ENCODE measurements around the gene GUK1.
"Not testable (repeated sequence)": the region's sequence is repeated elsewhere in the genome, so short reads cannot be mapped to it uniquely, and the experiment has no call there.

Gene GUK1

DNA sequence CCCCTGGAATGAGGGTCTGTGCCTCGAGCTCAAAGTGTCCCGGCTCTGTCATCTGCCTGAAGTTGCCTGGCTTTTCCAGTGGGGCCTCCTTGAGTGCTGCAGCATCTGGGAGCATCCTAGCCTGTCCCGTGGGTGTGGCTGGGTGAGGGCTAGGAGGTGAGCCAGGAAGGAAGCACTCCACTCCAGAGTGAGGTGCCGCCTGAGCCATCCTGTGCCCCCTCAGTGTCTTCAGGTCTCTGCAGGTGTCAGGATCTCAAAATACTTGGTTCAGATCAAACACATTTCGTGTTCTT is 37.0 kb downstream of the GUK1 start:
- DNase-seq (ENCODE audit: low spot score), result no peak

DNA sequence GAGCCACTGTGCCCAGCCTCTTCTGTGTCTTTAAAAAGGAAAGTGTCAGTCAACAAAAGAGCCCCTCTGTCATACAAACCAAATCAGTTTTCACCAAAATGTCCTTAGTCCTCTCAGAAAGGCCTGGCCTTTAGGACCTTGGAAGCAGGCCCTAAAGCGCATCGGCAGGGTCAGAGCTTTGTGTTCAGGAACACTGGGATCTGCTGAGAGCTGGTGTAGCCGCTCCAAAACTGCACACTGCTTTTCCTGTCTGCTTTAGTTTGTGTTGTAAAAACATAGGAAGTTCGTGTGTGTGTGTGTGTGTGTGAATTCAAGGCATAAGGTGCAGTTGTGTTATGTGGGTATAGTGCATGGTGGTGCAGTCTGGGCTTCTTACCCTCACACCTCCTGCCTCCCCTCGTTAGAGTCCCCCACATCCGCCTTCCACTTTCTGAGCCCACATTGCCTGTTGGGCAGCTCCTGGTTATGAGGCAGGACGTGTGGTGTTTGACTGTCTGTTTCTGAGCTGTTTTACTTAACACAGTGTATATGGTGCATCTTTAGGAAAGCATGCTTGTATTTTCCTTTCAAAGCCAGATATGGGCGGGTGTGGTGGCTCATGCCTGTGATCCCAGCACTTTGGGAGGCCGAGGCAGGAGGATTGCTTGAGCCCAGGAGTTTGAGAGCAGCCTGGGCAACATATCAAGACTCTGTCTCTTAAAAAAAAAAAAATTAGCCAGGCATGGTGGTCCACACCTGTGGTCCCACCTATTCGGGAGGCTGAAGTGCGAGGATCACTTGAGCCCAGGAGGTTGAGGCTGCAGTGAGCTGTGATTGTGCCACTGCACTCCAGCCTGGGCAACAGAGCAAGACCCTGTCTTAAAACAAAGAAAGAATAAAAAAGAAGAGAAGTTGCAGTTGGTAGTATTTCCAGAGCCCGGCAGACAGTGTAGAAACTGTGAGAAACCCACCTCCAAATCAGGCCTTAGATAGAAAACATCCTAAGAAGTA is 37.9 kb downstream of the GUK1 start:
- no peak for DNase-seq (ENCODE audit: low spot score)

DNA sequence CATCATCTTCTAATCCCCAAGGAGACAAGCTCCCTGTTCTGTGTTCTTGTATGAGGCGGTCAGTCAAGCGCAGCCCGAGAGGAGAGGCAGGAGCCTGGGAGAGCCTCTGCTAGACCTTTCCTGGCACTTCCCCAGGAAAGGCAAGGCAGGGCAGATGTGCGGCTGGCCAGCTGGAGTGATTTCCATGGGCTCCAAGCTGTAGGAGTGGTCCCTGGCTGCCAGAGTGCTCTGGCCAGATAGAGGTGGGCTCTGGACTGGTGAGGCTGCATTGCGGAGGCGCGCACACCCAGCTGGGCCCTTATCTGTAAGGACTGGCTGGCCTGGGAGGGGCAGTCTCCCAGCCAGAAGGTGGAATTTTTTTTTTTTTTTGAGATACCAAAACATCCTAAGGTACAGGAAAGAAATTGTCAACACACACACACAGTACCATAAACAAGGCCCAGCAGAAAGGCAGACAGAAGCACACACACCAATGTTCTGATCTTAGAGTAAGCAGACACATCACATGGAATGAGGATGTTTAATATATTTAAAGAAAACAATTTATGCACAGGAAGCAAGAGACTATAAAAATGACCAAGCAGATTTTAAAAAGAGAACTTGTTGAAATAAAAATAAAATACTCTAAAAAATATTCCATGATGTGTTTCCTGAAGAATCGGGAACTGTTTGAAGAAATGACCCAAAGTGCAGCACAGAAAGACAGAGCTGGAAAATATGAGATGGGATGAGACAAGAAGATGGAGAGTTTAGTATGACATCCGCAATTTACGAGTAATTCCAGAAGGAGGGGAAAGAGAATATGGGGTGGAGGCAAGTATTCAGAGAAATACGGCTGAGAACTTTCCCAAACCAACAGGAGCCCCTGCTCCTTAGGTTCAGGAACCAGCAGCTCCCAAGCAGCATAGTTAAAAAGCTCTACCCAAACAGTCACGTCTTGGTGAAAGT is 38.9 kb downstream of the GUK1 start:
- no peak for DNase-seq (ENCODE audit: low spot score)

DNA sequence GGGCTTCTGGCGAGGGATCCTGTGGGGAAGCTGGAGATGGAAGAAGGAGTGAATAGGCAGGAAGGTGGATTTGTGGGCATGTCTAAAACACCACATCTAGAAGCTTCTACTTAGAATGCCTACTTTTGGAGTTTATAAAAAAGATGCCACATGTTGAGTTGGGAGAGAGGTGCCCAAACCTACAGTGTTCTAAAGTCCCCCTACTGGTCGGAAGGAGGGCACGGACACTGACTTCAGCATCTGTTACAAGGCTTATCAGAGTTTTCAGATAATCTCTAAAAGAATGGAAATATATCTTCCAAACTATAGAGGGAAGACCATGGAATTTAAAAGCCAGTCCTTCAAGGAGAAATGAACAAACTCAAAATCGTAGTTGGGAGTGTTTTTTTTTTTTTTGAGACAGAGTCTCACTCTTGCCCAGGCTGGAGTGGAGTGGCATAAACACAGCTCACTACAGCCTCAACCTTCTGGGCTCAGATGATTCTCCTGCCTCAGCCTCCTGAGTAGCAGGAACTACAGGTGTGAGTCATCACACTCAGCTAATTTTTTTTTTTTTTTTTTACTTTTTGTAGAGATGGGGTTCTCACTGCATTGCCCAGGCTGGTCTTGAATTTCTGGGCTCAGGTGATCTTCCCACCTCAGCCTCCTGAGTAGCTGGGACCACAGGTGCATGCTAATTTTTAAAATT is 40.3 kb downstream of the GUK1 start:
- no peak for DNase-seq (ENCODE audit: low spot score)

DNA sequence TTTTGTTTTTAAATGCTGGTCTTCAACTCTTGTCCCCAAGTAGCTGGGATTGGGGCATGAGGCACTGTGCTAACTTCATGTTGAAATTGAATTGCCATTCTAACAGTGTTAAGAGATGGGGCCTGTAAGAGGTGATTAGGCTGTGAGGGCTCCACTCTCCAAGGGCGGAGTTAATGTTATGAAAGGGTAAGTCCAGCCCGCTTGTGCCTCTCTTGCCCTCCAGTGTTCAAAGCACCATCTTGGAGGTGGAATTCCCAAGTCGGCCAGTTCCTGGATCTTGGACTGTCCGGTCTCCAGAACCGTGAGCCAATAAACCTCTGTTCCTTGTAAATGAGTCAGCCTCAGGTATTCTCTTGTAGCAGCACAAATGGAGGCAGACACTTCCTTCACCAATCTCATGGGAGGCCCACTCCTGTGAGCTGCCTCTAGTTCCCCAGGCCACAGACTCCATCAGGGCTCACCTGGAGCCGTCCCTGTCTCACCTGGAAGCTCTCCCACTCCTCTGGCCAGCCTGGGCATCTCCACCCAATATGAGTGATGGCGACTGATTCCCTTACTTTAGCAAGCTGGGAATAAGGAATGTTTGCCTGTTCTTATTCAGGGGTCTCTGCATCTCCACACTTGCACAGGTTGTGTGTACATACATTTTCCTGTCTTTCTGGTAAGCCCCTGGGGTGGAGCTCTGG is 41.0 kb downstream of the GUK1 start:
- DNase-seq (ENCODE audit: low spot score), result no peak

DNA sequence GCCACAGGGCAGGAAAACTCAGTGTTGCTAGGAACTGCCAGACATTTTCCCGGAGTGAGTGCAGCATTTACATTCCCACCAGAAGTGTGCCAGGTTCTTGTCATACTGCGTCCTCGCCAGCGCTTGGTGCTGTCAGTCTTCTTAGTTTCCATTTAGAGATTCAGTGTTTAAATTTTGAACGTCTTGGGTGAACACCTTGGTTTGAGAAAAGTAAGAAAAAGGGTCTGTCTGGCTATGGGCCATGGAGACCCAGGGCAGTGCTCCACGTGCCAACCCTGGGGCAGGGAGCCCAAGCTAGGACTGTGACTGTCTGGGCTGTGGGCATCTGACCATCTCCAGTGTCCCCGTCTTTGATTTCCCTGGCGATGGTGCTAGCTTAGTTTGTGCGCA is 41.6 kb downstream of the GUK1 start:
- no peak for DNase-seq (ENCODE audit: low spot score)

DNA sequence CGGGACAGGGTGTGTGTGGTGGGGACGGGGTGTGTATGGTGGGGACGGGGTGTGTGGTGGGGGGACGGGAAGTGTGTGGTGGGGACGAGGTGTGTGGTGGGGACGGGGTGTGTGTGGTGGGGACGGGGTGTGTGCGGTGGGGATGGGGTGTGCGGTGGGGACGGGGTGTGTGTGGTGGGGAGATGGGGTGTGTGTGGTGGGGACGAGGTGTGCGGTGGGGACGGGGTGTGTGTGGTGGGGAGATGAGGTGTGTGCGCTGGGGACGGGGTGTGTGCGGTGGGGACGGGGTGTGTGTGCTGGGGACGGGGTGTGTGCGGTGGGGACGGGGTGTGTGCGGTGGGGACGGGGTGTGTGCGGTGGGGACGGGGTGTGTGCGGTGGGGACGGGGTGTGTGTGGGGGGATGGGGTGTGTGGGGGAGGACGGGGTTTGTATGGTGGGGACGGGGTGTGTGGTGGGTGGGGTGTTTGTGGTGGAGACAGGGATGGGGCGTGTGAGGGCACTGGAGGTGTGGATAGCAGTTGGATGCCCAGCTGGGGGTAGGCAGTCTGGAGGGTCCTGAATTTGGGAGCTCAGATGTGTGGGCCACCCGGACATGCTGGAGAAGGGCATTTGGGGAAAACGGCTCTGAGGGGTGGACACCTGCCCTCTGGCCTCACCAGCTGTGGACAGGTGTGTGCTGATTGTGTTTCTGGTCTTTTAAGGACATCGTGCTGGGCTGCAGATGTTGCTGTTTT is 42.4 kb downstream of the GUK1 start:
- no peak for DNase-seq (ENCODE audit: low spot score)

DNA sequence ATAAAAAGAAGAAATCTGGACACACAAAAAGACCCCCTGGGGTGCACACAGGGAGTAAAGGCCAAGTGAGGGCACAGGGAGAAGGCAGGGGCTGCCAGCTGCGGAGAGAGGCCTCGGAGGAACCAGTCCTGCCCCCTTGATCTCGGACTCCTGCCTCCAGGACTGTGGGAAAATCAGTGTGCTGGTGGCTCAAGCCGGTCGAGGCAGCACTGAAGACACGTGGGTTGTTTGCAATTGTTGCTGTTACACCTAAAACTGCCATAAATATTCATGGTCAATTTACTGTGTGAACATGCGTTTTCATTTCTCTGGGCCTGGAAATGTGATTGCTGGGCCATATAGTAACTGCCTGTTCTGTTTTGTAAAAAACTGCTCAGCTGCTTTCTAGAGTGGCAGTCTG is 44.1 kb downstream of the GUK1 start:
- no peak for DNase-seq (ENCODE audit: low spot score)

DNA sequence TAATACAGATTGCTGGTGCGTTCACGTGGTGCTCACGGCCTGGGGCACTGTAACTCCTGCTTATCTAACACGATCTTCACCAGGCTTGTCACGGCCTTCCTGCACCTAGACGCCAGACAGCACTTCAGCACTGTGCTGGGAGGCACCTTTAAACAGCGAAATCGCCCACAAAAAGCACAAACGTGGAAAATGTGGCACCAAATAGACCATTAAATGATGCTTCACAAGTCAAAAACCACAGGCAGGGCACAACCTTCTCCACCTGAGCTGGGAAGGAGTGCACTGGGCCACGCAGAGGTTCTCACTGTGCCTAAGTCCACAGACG is 45.5 kb downstream of the GUK1 start:
- no peak for DNase-seq (ENCODE audit: low spot score)

DNA sequence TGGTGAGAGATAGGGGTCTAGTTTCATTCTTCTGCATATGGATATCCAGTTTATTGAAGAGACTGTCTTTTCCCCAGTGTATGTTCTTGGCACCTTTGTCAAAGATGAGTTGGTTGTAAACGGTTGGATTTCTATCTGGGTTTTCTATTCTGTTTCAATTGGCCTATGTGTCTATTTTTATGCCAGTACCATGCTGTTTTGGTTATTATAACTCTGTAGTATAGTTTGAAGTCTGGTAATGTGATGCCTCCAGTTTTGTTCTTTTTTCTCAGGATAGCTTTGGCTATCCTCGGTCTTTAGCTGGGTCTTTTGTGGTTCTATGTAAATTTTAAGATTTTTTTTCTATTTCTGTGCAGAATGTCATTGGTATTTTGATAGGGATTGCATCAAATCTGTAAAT is 48.2 kb downstream of the GUK1 start:
- DNase-seq (ENCODE audit: low spot score), result not testable (repeated sequence)

DNA sequence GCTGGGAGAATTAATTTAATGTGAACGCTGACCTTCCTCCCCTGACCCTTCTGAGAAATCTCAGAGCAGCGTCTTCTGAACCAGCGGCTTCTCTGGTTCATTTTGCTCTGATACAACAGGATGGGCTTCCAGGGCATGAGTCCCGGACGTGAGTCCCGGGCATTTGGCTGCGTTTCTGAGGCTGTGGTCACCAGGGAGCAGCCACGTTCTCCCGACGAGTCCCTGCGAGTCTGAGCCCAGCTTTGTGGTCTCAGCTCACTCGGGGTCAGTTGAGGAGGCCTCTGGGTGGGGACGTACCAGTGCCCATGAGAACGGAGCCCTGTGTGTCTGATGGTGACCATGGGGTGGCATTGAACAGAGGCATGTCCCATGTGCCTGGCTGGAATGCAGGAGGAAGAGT is 50.1 kb downstream of the GUK1 start:
- no peak for DNase-seq (ENCODE audit: low spot score)

DNA sequence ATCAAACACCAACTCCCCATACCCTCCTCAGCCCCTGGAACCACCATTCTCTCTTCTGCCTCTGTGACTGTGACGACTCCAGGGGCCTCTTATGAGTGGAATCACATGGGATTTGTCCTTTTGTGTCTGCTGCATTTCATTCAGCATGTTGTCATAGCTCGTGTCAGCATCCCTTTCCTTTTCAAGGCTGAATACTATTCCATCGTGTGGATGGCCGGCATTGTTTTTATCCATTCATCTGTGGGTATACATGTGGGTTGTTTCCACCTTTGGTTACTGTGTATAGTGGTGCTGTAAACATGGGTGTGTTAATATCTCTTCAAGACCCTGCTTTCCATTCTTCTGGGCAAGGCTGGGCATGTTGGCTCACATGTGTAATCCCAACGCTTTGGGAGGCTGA is 50.7 kb downstream of the GUK1 start:
- DNase-seq (ENCODE audit: low spot score), result no peak

DNA sequence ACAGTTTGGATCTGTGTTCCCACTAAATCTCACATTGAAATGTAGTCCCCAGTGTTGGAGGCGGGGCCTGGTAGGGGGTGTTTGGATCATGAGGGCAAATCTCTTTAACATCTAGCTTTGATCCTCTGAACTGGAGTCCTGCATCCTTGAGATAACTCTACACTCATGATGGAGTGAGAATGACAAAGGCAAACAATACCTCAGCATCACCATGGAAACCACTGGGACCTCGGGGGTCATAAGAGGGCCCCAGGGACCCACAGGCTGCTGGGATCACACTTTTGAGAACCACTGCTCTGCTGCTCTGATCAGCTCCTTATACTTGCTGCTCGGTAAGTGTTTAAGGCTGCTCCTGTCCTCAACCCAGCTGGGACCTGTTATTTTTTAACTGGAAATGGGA is 54.4 kb downstream of the GUK1 start:
- no peak for DNase-seq (ENCODE audit: low spot score)

DNA sequence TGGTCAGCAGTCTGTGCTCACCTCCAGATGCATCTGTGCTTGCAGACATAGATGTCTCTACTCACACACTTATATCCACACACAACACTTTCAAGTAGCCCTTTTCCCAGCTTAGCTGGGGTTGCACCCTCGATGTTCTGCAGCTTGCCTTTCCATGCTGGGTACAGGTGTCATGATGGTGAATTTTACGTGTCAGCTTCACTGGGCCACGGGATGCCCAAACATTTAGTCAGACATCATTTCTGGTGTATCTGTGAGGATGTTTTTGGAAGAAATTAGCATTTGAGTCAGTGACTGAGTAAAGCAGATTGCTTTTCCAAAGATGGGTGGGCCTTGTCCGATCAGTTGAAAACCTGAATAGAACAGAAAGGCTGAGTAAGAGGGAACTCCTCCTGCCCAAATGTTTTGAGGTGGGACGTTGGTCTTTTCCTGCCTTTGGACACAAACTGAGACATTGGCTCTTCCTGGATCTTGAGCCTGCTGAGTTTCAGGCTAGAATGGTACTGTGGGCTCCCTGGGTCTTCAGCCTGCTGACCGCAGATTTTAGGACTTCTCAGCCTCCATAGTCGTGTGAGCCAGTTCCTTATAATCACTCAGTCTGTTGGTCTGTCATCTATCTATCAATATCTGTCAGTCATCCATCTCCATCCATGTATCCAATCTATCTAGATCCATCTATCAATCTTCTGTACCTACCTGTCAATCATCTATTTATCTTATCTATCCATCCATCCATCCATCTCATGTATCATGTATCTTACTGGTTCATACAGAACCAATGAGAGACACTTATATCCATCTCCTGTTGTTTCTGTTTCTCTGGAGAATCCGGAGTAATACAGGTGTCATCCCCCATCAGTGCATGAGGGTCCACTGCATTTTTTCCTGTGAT is 55.1 kb downstream of the GUK1 start:
- no peak for DNase-seq (ENCODE audit: low spot score)

DNA sequence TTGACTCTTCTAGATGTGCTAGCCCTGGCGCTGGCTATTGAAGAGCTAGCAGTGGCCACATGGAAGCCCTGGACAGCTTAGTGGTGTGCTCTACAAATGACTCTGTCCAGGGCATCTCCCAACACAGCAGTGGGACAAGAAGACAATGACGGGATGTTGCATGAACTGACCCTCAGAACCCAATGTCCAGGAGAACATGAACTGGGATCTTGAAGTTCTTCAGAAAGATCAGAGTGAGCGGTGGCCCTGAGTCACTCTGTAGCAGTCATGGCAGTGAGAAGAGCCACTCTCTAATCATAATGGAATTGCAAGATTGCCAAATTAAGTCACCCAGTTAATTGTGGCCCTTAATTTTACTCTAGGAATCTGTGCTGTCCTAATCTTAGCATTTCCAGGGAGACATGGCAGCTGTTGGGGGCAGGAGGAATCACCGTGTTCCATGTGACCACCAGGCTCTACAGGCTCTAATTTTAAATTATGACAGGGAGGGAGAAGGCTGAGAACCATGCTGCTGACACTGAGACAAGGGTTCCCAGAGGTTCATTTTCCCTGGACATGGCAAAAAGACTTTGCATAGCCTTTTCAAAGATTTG is 57.6 kb downstream of the GUK1 start:
- no peak for DNase-seq (ENCODE audit: low spot score)
